Measurements from ENCODE around the gene CELSR3.

Gene CELSR3

GRCh38 chr3:48633743-48634142, 28.9 kb downstream of the CELSR3 start:
- no peak for DNase-seq (ENCODE audit: low spot score)

GRCh38 chr3:48633256-48633655, 29.4 kb downstream of the CELSR3 start:
- no peak for DNase-seq (ENCODE audit: low spot score)

GRCh38 chr3:48631516-48632448, 30.9 kb downstream of the CELSR3 start:
- no peak for DNase-seq (ENCODE audit: low spot score)

GRCh38 chr3:48630833-48631232, 31.9 kb downstream of the CELSR3 start:
- DNase-seq (ENCODE audit: low spot score) = no peak

GRCh38 chr3:48630407-48630806, 32.3 kb downstream of the CELSR3 start:
- DNase-seq (ENCODE audit: low spot score) = no peak

- DNase-seq (ENCODE audit: low spot score) = no peak
Measured at GRCh38 chr3:48629894-48630293, 32.8 kb downstream of the CELSR3 start.

- no peak for DNase-seq (ENCODE audit: low spot score)
Measured at GRCh38 chr3:48628277-48629017, 34.2 kb downstream of the CELSR3 start.

GRCh38 chr3:48625600-48625999, 37.1 kb downstream of the CELSR3 start:
- no peak for DNase-seq (ENCODE audit: low spot score)

GRCh38 chr3:48624767-48625166, 37.9 kb downstream of the CELSR3 start:
- DNase-seq (ENCODE audit: low spot score) = no peak

GRCh38 chr3:48623851-48624547, 38.7 kb downstream of the CELSR3 start:
- no peak for DNase-seq (ENCODE audit: low spot score)

GRCh38 chr3:48621461-48621869, 41.2 kb downstream of the CELSR3 start, which contains the start of gene TMEM89:
TMEM89 (minus strand) TSS chr3:48621769; CDS start chr3:48621756, 13 bp downstream.
- no peak for DNase-seq (ENCODE audit: low spot score)

- no peak for DNase-seq (ENCODE audit: low spot score)
Measured at GRCh38 chr3:48619541-48620524, 42.9 kb downstream of the CELSR3 start.

- DNase-seq (ENCODE audit: low spot score) = no peak
Measured at GRCh38 chr3:48617559-48617958, 45.1 kb downstream of the CELSR3 start.

GRCh38 chr3:48614044-48614443, 48.6 kb downstream of the CELSR3 start:
- DNase-seq (ENCODE audit: low spot score) = no peak

- DNase-seq (ENCODE audit: low spot score) = no peak
Measured at GRCh38 chr3:48612309-48612708, 50.4 kb downstream of the CELSR3 start.

- peak; percentile 92 for DNase-seq (ENCODE audit: low spot score)
Measured at GRCh38 chr3:48609088-48610005, 53.3 kb downstream of the CELSR3 start, which contains the start of gene UQCRC1. UQCRC1 (minus strand) TSS chr3:48609646; CDS start chr3:48609620, 26 bp downstream.

- DNase-seq (ENCODE audit: low spot score) = no peak
Measured at GRCh38 chr3:48607519-48607918, 55.2 kb downstream of the CELSR3 start.

- no peak for DNase-seq (ENCODE audit: low spot score)
Measured at GRCh38 chr3:48601622-48601994, 61.1 kb downstream of the CELSR3 start.

- no peak for DNase-seq (ENCODE audit: low spot score)
Measured at GRCh38 chr3:48600711-48601621, 61.7 kb downstream of the CELSR3 start.

Data from CD4-positive, alpha-beta T cell treated with Interleukin-2 at 100 ng/mL for 4 hours (primary cell).